DOHH2 (cell line): ENCODE measurements around the gene SPATA6L.
A peak's percentile ranks its signal among the peaks of the same experiment; 100 is the strongest.

ENCODE experiments used
- EZH2phosphoT487 ChIP-seq: fragments of 200-600 bp; sonication (generic); IDR thresholded peaks from 2 replicates; pipeline ENCODE4 v1.6.1; 2017; ENCODE audit warnings: borderline replicate concordance, mild to moderate bottlenecking, antibody characterized with exemption, low read length, moderate library complexity, mixed read lengths
- TF ChIP-seq, protein P1 (sequence below): fragments of 200-600 bp; sonication (generic); IDR thresholded peaks from one replicate; pipeline ENCODE4 v1.5.1; 2014; ENCODE audit warnings: antibody characterized with exemption, mild to moderate bottlenecking, low read depth, low read length; ENCODE audit not compliant: poor library complexity, severe bottlenecking

- TF ChIP-seq, protein P1, sequence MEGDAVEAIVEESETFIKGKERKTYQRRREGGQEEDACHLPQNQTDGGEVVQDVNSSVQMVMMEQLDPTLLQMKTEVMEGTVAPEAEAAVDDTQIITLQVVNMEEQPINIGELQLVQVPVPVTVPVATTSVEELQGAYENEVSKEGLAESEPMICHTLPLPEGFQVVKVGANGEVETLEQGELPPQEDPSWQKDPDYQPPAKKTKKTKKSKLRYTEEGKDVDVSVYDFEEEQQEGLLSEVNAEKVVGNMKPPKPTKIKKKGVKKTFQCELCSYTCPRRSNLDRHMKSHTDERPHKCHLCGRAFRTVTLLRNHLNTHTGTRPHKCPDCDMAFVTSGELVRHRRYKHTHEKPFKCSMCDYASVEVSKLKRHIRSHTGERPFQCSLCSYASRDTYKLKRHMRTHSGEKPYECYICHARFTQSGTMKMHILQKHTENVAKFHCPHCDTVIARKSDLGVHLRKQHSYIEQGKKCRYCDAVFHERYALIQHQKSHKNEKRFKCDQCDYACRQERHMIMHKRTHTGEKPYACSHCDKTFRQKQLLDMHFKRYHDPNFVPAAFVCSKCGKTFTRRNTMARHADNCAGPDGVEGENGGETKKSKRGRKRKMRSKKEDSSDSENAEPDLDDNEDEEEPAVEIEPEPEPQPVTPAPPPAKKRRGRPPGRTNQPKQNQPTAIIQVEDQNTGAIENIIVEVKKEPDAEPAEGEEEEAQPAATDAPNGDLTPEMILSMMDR, result peak; percentile 81
- TF ChIP-seq EZH2phosphoT487, result no peak
Measured at GRCh38 chr9:4604678-4605095, 61.6 kb downstream of the SPATA6L start.
